ENCODE data around the gene CFAP97D1. TPM values are rescaled to one million over a fixed set of nuclear protein-coding genes. Genes with fewer than 3 reads are reported as not detected.

The CFAP97D1 gene
- total and polyA plus RNA-seq, 7 experiments from 2014 or later = not detected

- CTCF ChIA-PET = interaction anchor here (0.6 to 0.7 kb wide), 2 partner anchors 19 to 150 kb away, joined by 3 read pairs; no protein-coding TSS in a partner anchor
- Histone ChIP-seq H3K4me1 (ENCODE audit: control insufficient read depth in 2 of 2, insufficient read depth in 2 of 2, low read length in 2 of 2) (no peaks in the 10 kb centered on the region), H3K27me3 (ENCODE audit: control insufficient read depth in 2 of 2, insufficient read depth in 2 of 2, low read length in 2 of 2) (no peaks in the 10 kb centered on the region), H3K9me3 (ENCODE audit: control insufficient read depth in 2 of 3, low read length in 3 of 3) (no peaks in the 10 kb centered on the region), H3K36me3 (ENCODE audit: control insufficient read depth in 2 of 3, insufficient read depth in 3 of 3, low read length in 3 of 3) (no peaks in the 10 kb centered on the region), H3K27ac (ENCODE audit: low read depth, low read length) (no peak overlapping the region), H3K4me3 (ENCODE audit: low read length) (no peak overlapping the region)
- Mint-ChIP-seq H3K27ac (no peak overlapping the region), H3K36me3 (no peaks in the 10 kb centered on the region), H3K9me3 (no peaks in the 10 kb centered on the region), H3K4me3 (no peak overlapping the region), H3K4me1 (peaks cover 0 to 4% (median 0%) of the 10 kb centered on the region in 7 donors), H3K27me3 (peaks cover 0 to 13% (median 0%) of the 10 kb centered on the region in 5 donors)
- no peak for ATAC-seq
- DNase-seq = no peak
- POLR2A ChIA-PET = no interaction called here
- intact Hi-C loops (cut with micrococcal nuclease) = no loop called here
Observed at GRCh38 chr17:43825567-43825966, 45.3 kb downstream of the CFAP97D1 start.

- H3K27ac ChIP-seq (ENCODE audit: low read depth, low read length) = no peak overlapping the region
Observed at GRCh38 chr17:43826206-43826605, 46.0 kb downstream of the CFAP97D1 start.

GRCh38 chr17:43827596-43827995 lies 47.4 kb downstream of the CFAP97D1 start:
- Histone ChIP-seq H3K4me1 (ENCODE audit: control insufficient read depth in 2 of 2, insufficient read depth in 2 of 2, low read length in 2 of 2) (no peaks in the 10 kb centered on the region), H3K4me3 (ENCODE audit: low read length) (no peak overlapping the region), H3K9me3 (ENCODE audit: control insufficient read depth in 2 of 3, low read length in 3 of 3) (no peaks in the 10 kb centered on the region), H3K27ac (ENCODE audit: low read depth, low read length) (no peak overlapping the region), H3K27me3 (ENCODE audit: control insufficient read depth in 2 of 2, insufficient read depth in 2 of 2, low read length in 2 of 2) (no peaks in the 10 kb centered on the region), H3K36me3 (ENCODE audit: control insufficient read depth in 2 of 3, insufficient read depth in 3 of 3, low read length in 3 of 3) (no peaks in the 10 kb centered on the region)
- H3K4me1 Mint-ChIP-seq = peaks cover 0 to 15% (median 7%) of the 10 kb centered on the region in 7 donors
- ATAC-seq (no peak), DNase-seq (no peak)
- H3K27ac Mint-ChIP-seq = no peak overlapping the region
- ChIA-PET CTCF (interaction anchor here (1.5 kb wide), 1 partner anchor 11 kb away, joined by 3 read pairs; no protein-coding TSS in a partner anchor), POLR2A (no interaction called here)
- H3K4me3 Mint-ChIP-seq = no peak overlapping the region
- intact Hi-C loops (cut with micrococcal nuclease) = no loop called here
- peaks cover 0 to 31% (median 0%) of the 10 kb centered on the region in 5 donors for H3K27me3 Mint-ChIP-seq
- no peaks in the 10 kb centered on the region for H3K36me3 Mint-ChIP-seq
- no peaks in the 10 kb centered on the region for H3K9me3 Mint-ChIP-seq

More at GRCh38 chr17:43826206-43826605, 46.0 kb downstream of the CFAP97D1 start:
- DNase-seq (no peak), ATAC-seq (no peak)
- Mint-ChIP-seq H3K4me1 (peaks cover 0 to 5% (median 3%) of the 10 kb centered on the region in 7 donors), H3K36me3 (no peaks in the 10 kb centered on the region), H3K9me3 (no peaks in the 10 kb centered on the region), H3K4me3 (no peak overlapping the region), H3K27me3 (peaks cover 0 to 20% (median 0%) of the 10 kb centered on the region in 5 donors), H3K27ac (no peak overlapping the region)
- intact Hi-C loops (cut with micrococcal nuclease) = no loop called here
- CTCF ChIA-PET = interaction anchor here (0.7 to 1.5 kb wide), 3 partner anchors 12 to 118 kb away, joined by 3 read pairs; no protein-coding TSS in a partner anchor
- Histone ChIP-seq H3K36me3 (ENCODE audit: control insufficient read depth in 2 of 3, insufficient read depth in 3 of 3, low read length in 3 of 3) (no peaks in the 10 kb centered on the region), H3K4me1 (ENCODE audit: control insufficient read depth in 2 of 2, insufficient read depth in 2 of 2, low read length in 2 of 2) (no peaks in the 10 kb centered on the region), H3K4me3 (ENCODE audit: low read length) (no peak overlapping the region), H3K27me3 (ENCODE audit: control insufficient read depth in 2 of 2, insufficient read depth in 2 of 2, low read length in 2 of 2) (no peaks in the 10 kb centered on the region), H3K9me3 (ENCODE audit: control insufficient read depth in 2 of 3, low read length in 3 of 3) (no peaks in the 10 kb centered on the region)
- POLR2A ChIA-PET = no interaction called here

GRCh38 chr17:43829738-43830137 lies 49.5 kb downstream of the CFAP97D1 start:
- no peaks in the 10 kb centered on the region for H3K36me3 ChIP-seq (ENCODE audit: control insufficient read depth in 2 of 3, insufficient read depth in 3 of 3, low read length in 3 of 3)
- Mint-ChIP-seq H3K27ac (no peak overlapping the region), H3K27me3 (peaks cover 12 to 43% (median 15%) of the 10 kb centered on the region in 5 donors), H3K4me1 (peaks cover 9 to 30% (median 14%) of the 10 kb centered on the region in 7 donors), H3K9me3 (peaks cover 0 to 4% (median 0%) of the 10 kb centered on the region in 11 donors), H3K36me3 (peaks cover 0 to 4% (median 0%) of the 10 kb centered on the region in 5 donors), H3K4me3 (no peak overlapping the region)
- no peak overlapping the region for H3K27ac ChIP-seq (ENCODE audit: low read depth, low read length)
- H3K27me3 ChIP-seq (ENCODE audit: control insufficient read depth in 2 of 2, insufficient read depth in 2 of 2, low read length in 2 of 2) = peaks cover 10 to 11% of the 10 kb centered on the region in 2 donors
- peaks cover 5 to 8% of the 10 kb centered on the region in 2 donors for H3K4me1 ChIP-seq (ENCODE audit: control insufficient read depth in 2 of 2, insufficient read depth in 2 of 2, low read length in 2 of 2)
- no peak overlapping the region for H3K4me3 ChIP-seq (ENCODE audit: low read length)
- ChIA-PET CTCF (interaction anchor here (0.6 kb wide), 1 partner anchor 20 kb away, joined by 3 read pairs; no protein-coding TSS in a partner anchor), POLR2A (no interaction called here)
- ATAC-seq = no peak
- intact Hi-C loops (cut with micrococcal nuclease) = loop anchor here in 1 of 2 donors (5.0 kb wide), 1 partner anchor 52 kb away; the partner anchor contains the start of gene DUSP3
- no peak for DNase-seq
- no peaks in the 10 kb centered on the region for H3K9me3 ChIP-seq (ENCODE audit: control insufficient read depth in 2 of 3, low read length in 3 of 3)

- ChIA-PET CTCF (interaction anchor here (0.6 kb wide), 1 partner anchor 19 kb away, joined by 3 read pairs; no protein-coding TSS in a partner anchor), POLR2A (no interaction called here)
- DNase-seq (no peak), ATAC-seq (no peak)
- H3K4me3 ChIP-seq (ENCODE audit: low read length) = no peak overlapping the region
- Mint-ChIP-seq H3K27me3 (peaks cover 14 to 52% (median 15%) of the 10 kb centered on the region in 5 donors), H3K9me3 (peaks cover 0 to 4% (median 0%) of the 10 kb centered on the region in 11 donors), H3K27ac (no peak overlapping the region), H3K4me1 (peaks cover 9 to 30% (median 14%) of the 10 kb centered on the region in 7 donors), H3K4me3 (peak overlapping the region in 8 of 10 donors; percentile 24 to 91 (median 69)), H3K36me3 (peaks cover 0 to 4% (median 0%) of the 10 kb centered on the region in 5 donors)
- H3K27ac ChIP-seq (ENCODE audit: low read depth, low read length) = no peak overlapping the region
- no peaks in the 10 kb centered on the region for H3K36me3 ChIP-seq (ENCODE audit: control insufficient read depth in 2 of 3, insufficient read depth in 3 of 3, low read length in 3 of 3)
- intact Hi-C loops (cut with micrococcal nuclease) = loop anchor here in 1 of 2 donors (5.0 kb wide), 1 partner anchor 53 kb away; the partner anchor contains the start of gene DUSP3
- H3K4me1 ChIP-seq (ENCODE audit: control insufficient read depth in 2 of 2, insufficient read depth in 2 of 2, low read length in 2 of 2) = peaks cover 5 to 8% of the 10 kb centered on the region in 2 donors
- no peaks in the 10 kb centered on the region for H3K9me3 ChIP-seq (ENCODE audit: control insufficient read depth in 2 of 3, low read length in 3 of 3)
- H3K27me3 ChIP-seq (ENCODE audit: control insufficient read depth in 2 of 2, insufficient read depth in 2 of 2, low read length in 2 of 2) = peaks cover 10 to 13% of the 10 kb centered on the region in 2 donors
Observed at GRCh38 chr17:43830510-43831140, 50.4 kb downstream of the CFAP97D1 start.

GRCh38 chr17:43831633-43832032 lies 51.4 kb downstream of the CFAP97D1 start:
- peaks cover 5 to 8% of the 10 kb centered on the region in 2 donors for H3K4me1 ChIP-seq (ENCODE audit: control insufficient read depth in 2 of 2, insufficient read depth in 2 of 2, low read length in 2 of 2)
- H3K36me3 Mint-ChIP-seq = peaks cover 0 to 4% (median 0%) of the 10 kb centered on the region in 5 donors
- no peaks in the 10 kb centered on the region for H3K36me3 ChIP-seq (ENCODE audit: control insufficient read depth in 2 of 3, insufficient read depth in 3 of 3, low read length in 3 of 3)
- no peak overlapping the region for H3K27ac Mint-ChIP-seq
- no peak overlapping the region for H3K27ac ChIP-seq (ENCODE audit: low read depth, low read length)
- H3K9me3 Mint-ChIP-seq = peaks cover 0 to 4% (median 0%) of the 10 kb centered on the region in 11 donors
- H3K9me3 ChIP-seq (ENCODE audit: control insufficient read depth in 2 of 3, low read length in 3 of 3) = no peaks in the 10 kb centered on the region
- ChIA-PET CTCF (interaction anchor here (0.6 kb wide), 1 partner anchor 159 kb away, joined by 3 read pairs; no protein-coding TSS in a partner anchor), POLR2A (no interaction called here)
- peaks cover 14 to 61% (median 23%) of the 10 kb centered on the region in 5 donors for H3K27me3 Mint-ChIP-seq
- intact Hi-C loops (cut with micrococcal nuclease) = loop anchor here in 1 of 2 donors (5.0 kb wide), 1 partner anchor 54 kb away; the partner anchor contains the start of gene DUSP3
- H3K27me3 ChIP-seq (ENCODE audit: control insufficient read depth in 2 of 2, insufficient read depth in 2 of 2, low read length in 2 of 2) = peaks cover 10 to 13% of the 10 kb centered on the region in 2 donors
- peaks cover 9 to 30% (median 14%) of the 10 kb centered on the region in 7 donors for H3K4me1 Mint-ChIP-seq
- H3K4me3 ChIP-seq (ENCODE audit: low read length) = no peak overlapping the region
- H3K4me3 Mint-ChIP-seq = peak overlapping the region; percentile 69 to 91 (median 80)
- DNase-seq (no peak), ATAC-seq (no peak)
